HFFc6 (cell line): ENCODE results near the gene FGFRL1. TPM values are rescaled to one million over a fixed set of nuclear protein-coding genes. Genes with fewer than 3 reads are reported as not detected.
A peak's percentile ranks its signal among the peaks of the same experiment; 100 is the strongest.

Experiments
- DNase-seq: peaks from one replicate; pipeline ENCODE4 v3.0.0-alpha.2; 2018
- H3K27ac Mint-ChIP-seq: 2 replicates; pipeline ENCODE4 v1.8.0; 2020; ENCODE audit warnings: mild to moderate bottlenecking, mixed read lengths
- H3K27me3 Mint-ChIP-seq: 2 replicates; pipeline ENCODE4 v1.8.0; 2021; ENCODE audit warnings: mild to moderate bottlenecking, moderate library complexity, mixed read lengths; ENCODE audit not compliant: insufficient read depth
- H3K36me3 Mint-ChIP-seq: 2 replicates; pipeline ENCODE4 v1.8.0; 2021; ENCODE audit warnings: low read depth, mixed read lengths
- H3K4me1 Mint-ChIP-seq: 2 replicates; pipeline ENCODE4 v1.8.0; 2020; ENCODE audit warnings: low read depth, mixed read lengths
- H3K4me3 Mint-ChIP-seq: 2 replicates; pipeline ENCODE4 v1.8.0; 2020; ENCODE audit warnings: mild to moderate bottlenecking, moderate library complexity, mixed read lengths
- H3K9me3 Mint-ChIP-seq: 2 replicates; pipeline ENCODE4 v1.8.0; 2020; ENCODE audit warnings: mild to moderate bottlenecking, mixed read lengths
- total RNA-seq, 6 experiments: library from RNA; stranded (reverse); fragmentation: NEBNext Ultra II Directional; extraction: Animal tissue kit (Norgen Biotek cat#: 25700); gene quantifications; 2 replicates in 1 of 6; 3 replicates in 5 of 6; pipeline ENCODE4 v1.2.3, GENCODE V29; 2021
- TF ChIP-seq, protein P1 (sequence below): fragments of 200-600 bp; sonication (generic); IDR thresholded peaks from 2 replicates; pipeline ENCODE4 v1.5.0; 2021; ENCODE audit warnings: antibody characterized with exemption, mild to moderate bottlenecking

The FGFRL1 gene
- total RNA-seq, 6 experiments from 2014 or later = 15.4 to 40.8 (median 17.3) TPM

DNA sequence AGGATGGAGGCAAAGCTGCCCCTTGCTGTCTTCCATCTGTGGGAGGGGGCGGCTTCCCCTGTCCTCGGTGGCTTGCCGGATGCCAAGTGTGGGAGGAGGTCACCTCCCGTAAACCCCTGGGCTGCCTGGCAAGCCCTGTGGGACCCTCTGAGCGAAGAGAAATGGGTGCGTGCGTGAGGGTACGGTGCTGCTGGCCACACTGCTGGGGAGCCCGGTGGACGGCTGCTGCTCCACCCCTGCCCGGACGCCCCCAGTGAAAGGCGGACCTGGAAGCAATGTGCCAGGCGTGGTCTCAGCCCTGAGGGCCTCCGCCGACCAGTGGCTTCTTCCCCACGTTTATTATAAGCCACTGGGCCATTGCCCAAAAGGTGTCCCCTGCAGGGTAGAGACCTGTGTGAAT lies 29.1 kb upstream of the FGFRL1 start:
- TF ChIP-seq, protein P1, sequence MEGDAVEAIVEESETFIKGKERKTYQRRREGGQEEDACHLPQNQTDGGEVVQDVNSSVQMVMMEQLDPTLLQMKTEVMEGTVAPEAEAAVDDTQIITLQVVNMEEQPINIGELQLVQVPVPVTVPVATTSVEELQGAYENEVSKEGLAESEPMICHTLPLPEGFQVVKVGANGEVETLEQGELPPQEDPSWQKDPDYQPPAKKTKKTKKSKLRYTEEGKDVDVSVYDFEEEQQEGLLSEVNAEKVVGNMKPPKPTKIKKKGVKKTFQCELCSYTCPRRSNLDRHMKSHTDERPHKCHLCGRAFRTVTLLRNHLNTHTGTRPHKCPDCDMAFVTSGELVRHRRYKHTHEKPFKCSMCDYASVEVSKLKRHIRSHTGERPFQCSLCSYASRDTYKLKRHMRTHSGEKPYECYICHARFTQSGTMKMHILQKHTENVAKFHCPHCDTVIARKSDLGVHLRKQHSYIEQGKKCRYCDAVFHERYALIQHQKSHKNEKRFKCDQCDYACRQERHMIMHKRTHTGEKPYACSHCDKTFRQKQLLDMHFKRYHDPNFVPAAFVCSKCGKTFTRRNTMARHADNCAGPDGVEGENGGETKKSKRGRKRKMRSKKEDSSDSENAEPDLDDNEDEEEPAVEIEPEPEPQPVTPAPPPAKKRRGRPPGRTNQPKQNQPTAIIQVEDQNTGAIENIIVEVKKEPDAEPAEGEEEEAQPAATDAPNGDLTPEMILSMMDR = no peak
- Mint-ChIP-seq H3K36me3 (no peaks in the 10 kb centered on the region), H3K27ac (no peak overlapping the region), H3K4me3 (no peak overlapping the region), H3K4me1 (peaks cover 29% of the 10 kb centered on the region), H3K27me3 (no peaks in the 10 kb centered on the region; the same call in 1 of the 2 replicates), H3K9me3 (no peaks in the 10 kb centered on the region)
- DNase-seq = no peak

- H3K9me3 Mint-ChIP-seq = no peaks in the 10 kb centered on the region
- no peaks in the 10 kb centered on the region; the same call in 1 of the 2 replicates for H3K27me3 Mint-ChIP-seq
- TF ChIP-seq, protein P1 = no peak
- H3K4me1 Mint-ChIP-seq = peaks cover 29% of the 10 kb centered on the region
- H3K36me3 Mint-ChIP-seq = no peaks in the 10 kb centered on the region
- no peak overlapping the region for H3K4me3 Mint-ChIP-seq
- DNase-seq = no peak
- H3K27ac Mint-ChIP-seq = no peak overlapping the region
Measured at GRCh38 chr4:982814-983213, 28.6 kb upstream of the FGFRL1 start.

GRCh38 chr4:984336-985054 lies 26.9 kb upstream of the FGFRL1 start:
- Mint-ChIP-seq H3K27me3 (no peaks in the 10 kb centered on the region; the same call in 1 of the 2 replicates), H3K4me3 (no peak overlapping the region; the same call in 1 of the 2 replicates), H3K36me3 (no peaks in the 10 kb centered on the region), H3K4me1 (peaks cover 28% of the 10 kb centered on the region), H3K9me3 (no peaks in the 10 kb centered on the region), H3K27ac (no peak overlapping the region)
- no peak for DNase-seq
- TF ChIP-seq, protein P1 = no peak

DNA sequence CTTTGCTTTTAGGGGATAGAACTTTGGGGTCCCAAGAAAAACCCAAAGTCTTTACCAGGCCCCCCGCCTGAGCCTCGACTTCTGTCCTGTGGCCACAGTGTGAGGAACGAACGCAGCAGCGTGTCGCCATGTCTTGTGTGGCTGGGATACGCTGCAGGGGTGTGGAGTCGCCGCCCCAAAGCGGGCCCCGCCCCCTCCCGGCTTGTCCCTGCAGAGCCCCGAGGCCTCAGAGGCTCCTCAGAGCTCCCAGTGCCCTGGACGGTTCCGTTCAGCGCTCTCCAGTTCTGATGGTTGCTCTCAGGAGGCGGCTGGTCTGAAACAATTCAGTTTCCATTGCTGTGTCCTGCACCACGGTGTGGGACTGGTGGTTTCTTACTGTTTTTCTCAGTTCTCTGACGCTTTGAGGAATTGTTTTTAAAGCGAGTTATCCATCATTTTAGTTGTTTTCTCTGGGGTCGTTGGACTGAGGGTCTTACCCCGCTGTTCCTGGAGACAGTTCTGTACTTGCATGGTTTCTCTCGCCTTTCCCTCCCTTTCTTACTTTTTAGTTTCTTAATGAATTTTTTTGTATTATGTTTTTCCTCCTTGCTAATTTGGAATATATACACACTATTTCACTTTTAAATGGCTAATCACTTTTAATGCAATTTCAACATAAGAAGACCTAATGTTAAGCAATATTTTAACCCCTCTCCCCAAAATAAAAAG lies 26.1 kb upstream of the FGFRL1 start:
- no peaks in the 10 kb centered on the region for H3K36me3 Mint-ChIP-seq
- H3K4me1 Mint-ChIP-seq = peaks cover 25% of the 10 kb centered on the region
- no peaks in the 10 kb centered on the region for H3K9me3 Mint-ChIP-seq
- H3K27ac Mint-ChIP-seq = no peak overlapping the region
- no peaks in the 10 kb centered on the region; the same call in 1 of the 2 replicates for H3K27me3 Mint-ChIP-seq
- peak overlapping the region; percentile 95; the same call in 1 of the 2 replicates for H3K4me3 Mint-ChIP-seq
- TF ChIP-seq, protein P1 = no peak
- DNase-seq = no peak

DNA sequence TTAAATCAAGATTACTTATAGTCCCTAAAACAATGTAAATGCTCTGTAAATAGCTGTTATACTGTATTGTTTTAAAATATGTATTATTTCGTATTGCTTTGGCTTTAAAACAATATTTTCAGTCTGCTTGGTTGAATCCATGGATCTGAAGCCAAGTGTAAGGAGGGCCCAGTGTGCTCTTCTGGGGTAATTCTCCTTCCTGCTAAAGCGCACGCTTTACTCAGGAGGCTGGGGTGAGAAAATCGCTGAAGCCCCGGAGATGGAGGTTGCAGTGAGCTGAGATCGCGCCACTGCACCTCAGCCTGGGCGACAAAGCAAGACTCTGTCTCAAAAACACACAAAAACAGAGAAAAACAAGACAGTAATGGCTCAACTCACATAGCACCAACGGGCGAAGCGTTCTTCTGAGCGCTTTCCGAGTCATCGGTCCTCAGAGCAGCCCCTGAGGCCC lies 25.0 kb upstream of the FGFRL1 start:
- Mint-ChIP-seq H3K4me1 (peaks cover 25% of the 10 kb centered on the region), H3K4me3 (peak overlapping the region; percentile 95), H3K27ac (peak overlapping the region; percentile 91), H3K9me3 (no peaks in the 10 kb centered on the region), H3K27me3 (no peaks in the 10 kb centered on the region; the same call in 1 of the 2 replicates), H3K36me3 (no peaks in the 10 kb centered on the region)
- DNase-seq = no peak
- TF ChIP-seq, protein P1 = no peak
